A549 (cell line): ENCODE data around the gene ABLIM3.

ENCODE experiments used
- BHLHE40 ChIP-seq: IDR thresholded peaks from 2 replicates; pipeline ENCODE4 v1.6.1; 2012; ENCODE audit warnings: low read depth, low read length, inconsistent platforms
- CBX2 ChIP-seq: fragments of 200-600 bp; sonication (generic); IDR thresholded peaks from 2 replicates; pipeline ENCODE4 v1.6.1; 2016; ENCODE audit warnings: low read depth, mild to moderate bottlenecking, borderline replicate concordance
- CEBPB ChIP-seq, 2 experiments: fragments of >200 bp in 1 of 2; sonication (Bioruptor Twin) in 1 of 2; formaldehyde crosslinking in 1 of 2; IDR thresholded peaks; 2 replicates each; pipeline ENCODE4 v1.6.1; 2012 to 2016
- JUN ChIP-seq, 2 experiments: fragments of >200 bp; sonication (Bioruptor Twin); formaldehyde crosslinking; IDR thresholded peaks; 2 replicates in 1 of 2; 3 replicates in 1 of 2; pipeline ENCODE4 v1.6.1; 2016 to 2017
- JUNB ChIP-seq: fragments of >200 bp; sonication (Bioruptor Twin); formaldehyde crosslinking; IDR thresholded peaks from 2 replicates; pipeline ENCODE4 v1.6.1; 2016
- MAX ChIP-seq: IDR thresholded peaks from 2 replicates; pipeline ENCODE4 v1.6.1; 2012
- MYC ChIP-seq: IDR thresholded peaks from 2 replicates; pipeline ENCODE4 v1.6.1; 2012; ENCODE audit warnings: mild to moderate bottlenecking, inconsistent platforms, low read length, improper control_type of control experiment, borderline replicate concordance
- NR3C1 ChIP-seq: fragments of >200 bp; sonication (Bioruptor Twin); formaldehyde crosslinking; IDR thresholded peaks from 3 replicates; pipeline ENCODE4 v1.6.1; 2017
- POLR2A ChIP-seq: IDR thresholded peaks from 2 replicates; pipeline ENCODE4 v1.6.1; 2012; ENCODE audit warnings: mild to moderate bottlenecking, low read length
- RARB ChIP-seq: fragments of 250-450 bp; sonication (Bioruptor Pico); IDR thresholded peaks from 2 replicates; pipeline ENCODE4 v1.8.0; 2021; ENCODE audit warnings: mild to moderate bottlenecking, moderate library complexity
- TF ChIP-seq, protein P1 (sequence below): fragments of >200 bp; sonication (Bioruptor Twin); formaldehyde crosslinking; IDR thresholded peaks from 3 replicates; pipeline ENCODE4 v1.5.1; 2016
- TF ChIP-seq, protein P2 (sequence below): fragments of 200-600 bp; sonication (generic); IDR thresholded peaks from 2 replicates; pipeline ENCODE4 v1.6.1; 2016; ENCODE audit warnings: antibody characterized with exemption, mild to moderate bottlenecking, moderate library complexity
- TF ChIP-seq, protein P3 (sequence below): fragments of 450-650 bp; IDR thresholded peaks from 2 replicates; pipeline ENCODE4 v1.6.1; 2014; ENCODE audit warnings: antibody characterized with exemption
- TF ChIP-seq, protein P4 (sequence below): fragments of 250-450 bp; sonication (Bioruptor Pico); IDR thresholded peaks from 2 replicates; pipeline ENCODE4 v1.5.0; 2021; ENCODE audit warnings: mild to moderate bottlenecking, moderate library complexity, borderline replicate concordance

DNA sequence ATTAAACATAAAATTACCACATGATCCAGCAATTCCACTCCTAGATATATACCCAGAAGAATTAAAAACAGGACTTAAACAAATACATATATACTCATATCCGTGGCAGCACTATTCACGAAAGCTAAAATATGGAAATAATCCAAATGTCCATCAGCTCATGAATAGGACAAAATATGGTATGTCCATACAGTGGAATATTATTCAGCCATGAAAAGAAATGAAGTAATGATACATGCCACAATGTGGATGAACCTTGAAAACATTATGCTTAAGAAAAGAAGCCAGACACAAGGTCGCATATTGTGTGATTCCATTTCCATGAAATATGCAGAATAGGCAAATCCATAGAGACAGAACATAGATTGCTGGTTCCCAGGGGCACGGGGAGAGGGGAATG lies 105.6 kb downstream of the ABLIM3 start:
- TF ChIP-seq, protein P1, sequence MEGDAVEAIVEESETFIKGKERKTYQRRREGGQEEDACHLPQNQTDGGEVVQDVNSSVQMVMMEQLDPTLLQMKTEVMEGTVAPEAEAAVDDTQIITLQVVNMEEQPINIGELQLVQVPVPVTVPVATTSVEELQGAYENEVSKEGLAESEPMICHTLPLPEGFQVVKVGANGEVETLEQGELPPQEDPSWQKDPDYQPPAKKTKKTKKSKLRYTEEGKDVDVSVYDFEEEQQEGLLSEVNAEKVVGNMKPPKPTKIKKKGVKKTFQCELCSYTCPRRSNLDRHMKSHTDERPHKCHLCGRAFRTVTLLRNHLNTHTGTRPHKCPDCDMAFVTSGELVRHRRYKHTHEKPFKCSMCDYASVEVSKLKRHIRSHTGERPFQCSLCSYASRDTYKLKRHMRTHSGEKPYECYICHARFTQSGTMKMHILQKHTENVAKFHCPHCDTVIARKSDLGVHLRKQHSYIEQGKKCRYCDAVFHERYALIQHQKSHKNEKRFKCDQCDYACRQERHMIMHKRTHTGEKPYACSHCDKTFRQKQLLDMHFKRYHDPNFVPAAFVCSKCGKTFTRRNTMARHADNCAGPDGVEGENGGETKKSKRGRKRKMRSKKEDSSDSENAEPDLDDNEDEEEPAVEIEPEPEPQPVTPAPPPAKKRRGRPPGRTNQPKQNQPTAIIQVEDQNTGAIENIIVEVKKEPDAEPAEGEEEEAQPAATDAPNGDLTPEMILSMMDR = no peak
- TF ChIP-seq CEBPB (IDR thresholded peaks at IDR 0.05) (no peak), JUN (IDR thresholded peaks at IDR 0.05) (no peak), MYC (no peak), JUNB (no peak), MAX (no peak), NR3C1 (no peak), CBX2 (no peak), POLR2A (no peak), BHLHE40 (no peak), RARB (CRISPR knock-in tag) (no peak)
- TF ChIP-seq, protein P2, sequence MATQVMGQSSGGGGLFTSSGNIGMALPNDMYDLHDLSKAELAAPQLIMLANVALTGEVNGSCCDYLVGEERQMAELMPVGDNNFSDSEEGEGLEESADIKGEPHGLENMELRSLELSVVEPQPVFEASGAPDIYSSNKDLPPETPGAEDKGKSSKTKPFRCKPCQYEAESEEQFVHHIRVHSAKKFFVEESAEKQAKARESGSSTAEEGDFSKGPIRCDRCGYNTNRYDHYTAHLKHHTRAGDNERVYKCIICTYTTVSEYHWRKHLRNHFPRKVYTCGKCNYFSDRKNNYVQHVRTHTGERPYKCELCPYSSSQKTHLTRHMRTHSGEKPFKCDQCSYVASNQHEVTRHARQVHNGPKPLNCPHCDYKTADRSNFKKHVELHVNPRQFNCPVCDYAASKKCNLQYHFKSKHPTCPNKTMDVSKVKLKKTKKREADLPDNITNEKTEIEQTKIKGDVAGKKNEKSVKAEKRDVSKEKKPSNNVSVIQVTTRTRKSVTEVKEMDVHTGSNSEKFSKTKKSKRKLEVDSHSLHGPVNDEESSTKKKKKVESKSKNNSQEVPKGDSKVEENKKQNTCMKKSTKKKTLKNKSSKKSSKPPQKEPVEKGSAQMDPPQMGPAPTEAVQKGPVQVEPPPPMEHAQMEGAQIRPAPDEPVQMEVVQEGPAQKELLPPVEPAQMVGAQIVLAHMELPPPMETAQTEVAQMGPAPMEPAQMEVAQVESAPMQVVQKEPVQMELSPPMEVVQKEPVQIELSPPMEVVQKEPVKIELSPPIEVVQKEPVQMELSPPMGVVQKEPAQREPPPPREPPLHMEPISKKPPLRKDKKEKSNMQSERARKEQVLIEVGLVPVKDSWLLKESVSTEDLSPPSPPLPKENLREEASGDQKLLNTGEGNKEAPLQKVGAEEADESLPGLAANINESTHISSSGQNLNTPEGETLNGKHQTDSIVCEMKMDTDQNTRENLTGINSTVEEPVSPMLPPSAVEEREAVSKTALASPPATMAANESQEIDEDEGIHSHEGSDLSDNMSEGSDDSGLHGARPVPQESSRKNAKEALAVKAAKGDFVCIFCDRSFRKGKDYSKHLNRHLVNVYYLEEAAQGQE = no peak
- TF ChIP-seq, protein P3, sequence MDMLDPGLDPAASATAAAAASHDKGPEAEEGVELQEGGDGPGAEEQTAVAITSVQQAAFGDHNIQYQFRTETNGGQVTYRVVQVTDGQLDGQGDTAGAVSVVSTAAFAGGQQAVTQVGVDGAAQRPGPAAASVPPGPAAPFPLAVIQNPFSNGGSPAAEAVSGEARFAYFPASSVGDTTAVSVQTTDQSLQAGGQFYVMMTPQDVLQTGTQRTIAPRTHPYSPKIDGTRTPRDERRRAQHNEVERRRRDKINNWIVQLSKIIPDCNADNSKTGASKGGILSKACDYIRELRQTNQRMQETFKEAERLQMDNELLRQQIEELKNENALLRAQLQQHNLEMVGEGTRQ = no peak
- TF ChIP-seq, protein P4, sequence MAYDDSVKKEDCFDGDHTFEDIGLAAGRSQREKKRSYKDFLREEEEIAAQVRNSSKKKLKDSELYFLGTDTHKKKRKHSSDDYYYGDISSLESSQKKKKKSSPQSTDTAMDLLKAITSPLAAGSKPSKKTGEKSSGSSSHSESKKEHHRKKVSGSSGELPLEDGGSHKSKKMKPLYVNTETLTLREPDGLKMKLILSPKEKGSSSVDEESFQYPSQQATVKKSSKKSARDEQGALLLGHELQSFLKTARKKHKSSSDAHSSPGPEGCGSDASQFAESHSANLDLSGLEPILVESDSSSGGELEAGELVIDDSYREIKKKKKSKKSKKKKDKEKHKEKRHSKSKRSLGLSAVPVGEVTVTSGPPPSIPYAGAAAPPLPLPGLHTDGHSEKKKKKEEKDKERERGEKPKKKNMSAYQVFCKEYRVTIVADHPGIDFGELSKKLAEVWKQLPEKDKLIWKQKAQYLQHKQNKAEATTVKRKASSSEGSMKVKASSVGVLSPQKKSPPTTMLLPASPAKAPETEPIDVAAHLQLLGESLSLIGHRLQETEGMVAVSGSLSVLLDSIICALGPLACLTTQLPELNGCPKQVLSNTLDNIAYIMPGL (CRISPR knock-in tag) = no peak
